ENCODE measurements around the gene GAK.

Gene GAK

GRCh38 chr4:850323-850945, 81.7 kb downstream of the GAK start:
- no peak for DNase-seq (ENCODE audit: low read depth in 2 of 2)

- DNase-seq (ENCODE audit: low read depth in 2 of 2) = no peak
Measured at GRCh38 chr4:849478-850175, 82.5 kb downstream of the GAK start.

GRCh38 chr4:848803-849477, 83.2 kb downstream of the GAK start:
- no peak for DNase-seq (ENCODE audit: low read depth in 2 of 2)

DNA sequence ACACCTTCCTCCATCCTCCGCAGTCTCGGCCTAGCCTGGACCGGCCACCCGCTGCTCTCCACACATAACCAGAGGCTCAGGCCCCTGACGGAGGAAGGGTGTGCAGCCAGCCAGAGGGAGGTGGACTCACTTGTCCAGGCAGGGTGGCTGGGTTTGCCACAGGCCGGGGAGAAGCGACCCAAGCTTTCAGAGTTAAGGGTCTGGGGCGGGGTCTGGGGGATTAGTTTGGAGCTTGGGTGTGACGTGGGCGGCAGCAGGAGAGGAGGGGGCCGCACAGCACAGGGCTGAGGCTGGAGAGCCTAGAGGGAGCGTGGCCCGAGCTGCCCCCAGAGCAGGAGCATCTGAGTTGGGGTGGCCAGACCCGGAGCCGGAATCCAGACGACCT, 83.8 kb downstream of the GAK start:
- DNase-seq (ENCODE audit: low read depth in 2 of 2) = no peak

DNA sequence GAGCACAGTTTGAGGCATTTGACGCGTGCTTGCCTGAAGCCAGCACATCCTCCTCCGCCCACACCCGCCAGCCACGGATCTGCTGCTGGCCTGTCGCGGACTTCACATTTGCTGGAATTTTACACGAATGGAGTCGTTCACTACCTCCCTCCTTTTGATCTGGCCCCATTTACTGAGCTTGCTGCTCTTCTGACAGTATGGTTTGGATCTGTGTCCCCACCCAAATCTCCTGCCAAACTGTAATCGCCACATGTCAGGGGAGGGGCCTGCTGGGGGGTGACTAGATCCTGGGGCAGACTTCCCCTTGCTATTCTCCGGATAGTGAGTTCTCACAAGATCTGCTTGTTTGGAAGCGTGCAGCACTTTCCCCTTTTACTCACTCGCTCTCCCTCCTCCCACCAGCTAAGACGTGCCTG, 86.3 kb downstream of the GAK start:
- DNase-seq (ENCODE audit: low read depth in 2 of 2) = no peak

- DNase-seq (ENCODE audit: low read depth in 2 of 2) = no peak
Measured at GRCh38 chr4:845233-845835, 86.8 kb downstream of the GAK start.

DNA sequence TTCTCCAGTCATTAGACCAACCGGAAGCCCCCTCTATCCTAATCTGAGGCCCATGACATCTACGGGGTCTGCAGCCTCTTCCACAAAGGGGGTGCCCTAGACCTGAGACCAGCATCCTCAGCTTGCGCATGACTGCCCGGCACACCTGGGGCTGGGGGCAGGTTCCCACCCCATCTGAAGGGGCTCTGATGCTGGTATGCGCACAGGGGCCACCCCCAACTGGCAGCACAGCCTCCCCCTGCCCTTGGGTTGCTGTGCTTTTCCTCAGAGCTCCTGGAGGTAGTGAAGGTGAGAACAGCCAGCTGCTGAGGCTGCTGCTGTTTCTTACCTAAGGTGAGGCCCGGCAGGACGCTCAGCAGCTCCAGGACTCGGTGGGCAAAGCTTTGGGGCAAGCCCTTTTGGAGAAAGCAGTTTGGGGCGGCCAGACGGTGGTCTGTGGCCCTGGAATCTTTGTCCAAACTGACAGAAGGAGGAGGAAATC, 87.3 kb downstream of the GAK start:
- DNase-seq (ENCODE audit: low read depth in 2 of 2) = no peak

- DNase-seq (ENCODE audit: low read depth in 2 of 2) = no peak
Measured at GRCh38 chr4:839675-840443, 92.3 kb downstream of the GAK start.

- no peak for DNase-seq (ENCODE audit: low read depth in 2 of 2)
Measured at GRCh38 chr4:837772-838171, 94.3 kb downstream of the GAK start.

DNA sequence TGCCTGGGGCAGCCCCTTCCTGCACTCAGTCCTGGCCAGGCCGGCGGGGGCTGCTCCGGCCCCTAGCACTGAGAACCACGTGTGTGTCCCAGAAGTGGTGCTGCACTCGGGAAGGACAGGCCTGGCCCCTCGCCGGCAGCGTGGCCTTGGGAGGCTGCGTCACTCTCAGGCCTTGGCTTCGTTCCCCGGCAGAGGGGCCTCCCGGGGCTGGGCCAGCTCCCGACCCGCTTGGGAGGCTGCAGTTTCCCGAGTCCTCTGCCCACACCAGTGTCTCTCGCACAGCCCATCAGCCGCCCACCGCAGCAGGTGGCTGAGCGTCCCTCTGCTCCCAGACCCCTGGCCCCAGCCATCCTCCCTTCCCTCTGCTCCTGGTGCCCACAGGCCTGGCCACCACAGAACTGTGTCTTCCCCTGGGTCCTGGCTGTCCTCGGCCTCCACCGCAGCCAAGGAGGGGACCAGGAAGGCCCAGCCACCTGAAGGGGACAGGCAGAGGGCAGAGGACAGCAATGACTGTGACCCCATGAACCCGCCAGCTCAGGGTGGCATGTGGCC, 95.3 kb downstream of the GAK start:
- DNase-seq (ENCODE audit: low read depth in 2 of 2) = no peak

GRCh38 chr4:836003-836511, 96.1 kb downstream of the GAK start:
- DNase-seq (ENCODE audit: low read depth in 2 of 2) = no peak

DNA sequence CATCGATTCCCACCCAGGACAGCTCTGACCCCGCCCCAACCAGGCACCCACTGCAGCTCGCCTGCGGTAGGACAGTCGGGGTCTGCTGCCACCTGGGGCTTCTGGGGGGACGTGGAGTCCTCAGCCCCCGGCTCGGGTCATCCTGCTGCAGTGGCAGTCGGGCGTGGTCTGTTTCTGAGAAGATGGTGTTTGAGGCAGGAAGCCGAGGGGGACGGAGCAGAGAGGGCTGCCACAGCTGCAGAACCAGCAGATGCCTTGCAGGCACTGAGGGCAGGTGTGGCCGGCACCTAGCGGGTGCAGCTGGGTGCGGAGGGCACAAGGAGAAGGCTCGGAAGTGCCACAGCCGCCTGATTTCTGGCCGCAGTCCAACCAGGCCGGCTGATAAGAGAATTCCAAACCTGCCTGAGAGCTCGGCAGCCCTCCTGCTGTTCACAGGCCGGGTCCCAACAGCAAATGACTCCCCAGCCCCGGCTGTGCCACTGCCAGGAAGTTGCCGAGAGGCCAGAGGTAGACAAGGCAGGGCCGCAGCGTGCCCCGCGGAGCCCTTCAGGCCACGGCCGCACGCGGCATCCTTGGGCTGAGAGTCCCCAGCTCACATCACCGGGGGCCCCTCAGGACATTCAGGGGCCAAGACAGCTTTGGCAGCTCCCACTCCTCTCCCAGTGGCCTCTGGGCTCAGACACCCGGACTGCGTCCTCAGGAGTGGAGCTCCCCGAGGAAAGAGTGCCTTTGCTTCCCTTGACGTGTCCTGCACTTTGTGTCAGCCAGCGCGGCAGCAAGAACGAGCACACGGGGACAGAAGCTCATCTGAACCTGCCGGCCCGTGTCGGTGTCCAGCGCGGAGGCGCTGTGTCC, 96.7 kb downstream of the GAK start:
- DNase-seq (ENCODE audit: low read depth in 2 of 2) = no peak

GRCh38 chr4:834368-835147, 97.6 kb downstream of the GAK start:
- DNase-seq (ENCODE audit: low read depth in 2 of 2) = no peak

DNA sequence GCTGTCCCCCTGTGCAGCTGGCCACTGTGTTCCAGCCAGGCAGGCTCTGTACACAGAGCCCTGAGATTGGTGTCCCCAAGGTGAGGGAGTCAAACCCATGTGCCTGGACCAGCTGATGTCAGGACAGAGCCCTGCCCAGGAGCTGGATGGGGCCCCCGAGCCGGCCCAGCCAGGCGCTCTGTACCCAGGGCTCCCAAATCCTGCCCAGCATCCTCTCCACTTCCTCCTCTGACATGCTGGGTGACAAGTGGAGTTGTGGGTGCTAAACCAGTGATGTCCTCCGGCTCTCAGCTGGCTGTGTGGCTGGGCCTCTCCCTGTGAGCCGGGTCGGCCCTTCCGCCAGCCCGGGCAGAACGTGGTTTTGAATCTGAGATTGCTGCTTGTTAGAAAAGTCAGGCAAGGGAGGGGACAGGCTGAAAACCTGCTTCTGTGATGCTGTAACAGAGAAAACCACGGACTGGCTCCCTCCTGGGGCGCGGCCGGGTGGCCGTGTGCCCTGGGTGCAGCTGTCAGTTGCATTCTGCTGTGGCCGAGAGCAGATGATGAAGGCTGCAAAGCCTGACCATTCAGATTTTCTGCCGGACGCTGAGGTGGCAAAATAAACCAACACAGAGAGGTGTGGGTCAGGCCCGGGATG, 98.3 kb downstream of the GAK start:
- no peak for DNase-seq (ENCODE audit: low read depth in 2 of 2)

DNA sequence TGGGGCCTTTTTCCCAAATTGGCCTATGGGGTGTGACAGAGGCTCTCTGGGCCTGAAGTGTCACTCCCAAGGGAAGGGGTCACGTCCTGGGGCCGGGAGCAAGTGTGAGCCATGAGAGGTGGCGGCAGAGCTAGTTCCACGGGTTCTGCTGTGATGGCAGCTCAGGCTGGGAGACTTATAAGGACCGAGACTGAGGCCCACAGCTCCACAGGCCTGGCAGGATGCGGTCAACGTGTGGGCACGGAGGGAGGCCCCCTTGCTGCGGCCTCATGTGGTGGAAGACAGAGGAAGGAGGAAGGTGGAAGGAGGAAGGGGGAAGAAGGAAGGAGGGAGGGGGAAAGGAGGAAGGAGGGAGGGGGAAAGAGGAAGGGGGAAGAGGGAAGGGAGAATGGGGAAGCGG, 99.0 kb downstream of the GAK start:
- DNase-seq (ENCODE audit: low read depth in 2 of 2) = no peak

GRCh38 chr4:832536-832935, 99.6 kb downstream of the GAK start:
- DNase-seq (ENCODE audit: low read depth in 2 of 2) = no peak

DNA sequence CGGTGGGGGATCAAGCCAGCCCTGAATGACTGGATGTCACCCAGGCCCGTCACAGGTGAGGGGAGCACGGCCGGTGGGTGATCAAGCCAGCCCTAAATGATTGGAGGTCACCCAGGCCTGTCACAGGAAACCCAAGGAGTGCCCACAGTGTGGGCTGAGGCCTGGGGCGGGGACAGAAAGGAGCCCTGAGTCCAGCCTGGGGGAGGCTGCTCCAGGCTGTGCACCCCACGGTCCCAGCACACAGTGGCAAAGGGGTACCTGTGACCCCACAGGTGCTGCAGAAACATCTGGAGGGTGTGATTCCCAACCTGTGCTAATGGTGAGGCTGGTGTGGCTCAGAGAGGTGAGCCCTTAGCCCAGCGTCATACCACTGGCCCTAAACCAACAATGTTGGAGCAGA, 100.0 kb downstream of the GAK start:
- DNase-seq (ENCODE audit: low read depth in 2 of 2) = no peak

DNA sequence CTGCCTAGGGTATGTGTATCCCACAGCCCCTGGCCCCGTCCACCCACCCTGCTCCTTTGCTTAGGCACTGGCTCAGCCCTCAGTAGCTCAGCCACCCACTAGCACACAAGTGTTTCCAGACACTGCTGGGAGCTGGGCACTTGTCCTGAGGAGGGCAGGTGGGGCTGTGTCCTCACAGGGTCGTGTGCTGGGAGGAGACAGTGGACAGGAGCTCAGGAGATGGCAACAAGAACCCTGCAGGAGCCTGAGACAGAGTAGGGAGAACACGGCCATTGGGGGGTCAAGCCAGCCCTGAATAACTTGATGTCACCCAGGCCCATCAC, 100.7 kb downstream of the GAK start:
- no peak for DNase-seq (ENCODE audit: low read depth in 2 of 2)
